Tibial artery (tissue), 4 donors: ENCODE measurements around the gene MYO7B.
A peak's percentile ranks its signal among the peaks of the same experiment; 100 is the strongest.

Source experiments
- DNase-seq, 2 donors: peaks; one replicate each; pipeline ENCODE4 v3.0.0-alpha.2; 2019
- H3K27ac ChIP-seq, 2 donors: fragments of 200-600 bp; sonication (generic) in 1 of 2; 1 replicate in 1 of 2; 2 replicates in 1 of 2; pipeline ENCODE4 v1.5.1; 2018 to 2019; ENCODE audit warnings: mild to moderate bottlenecking in 1 of 2
- H3K27me3 ChIP-seq, 2 donors: fragments of 200-600 bp; sonication (generic) in 1 of 2; one replicate each; pipeline versions ENCODE4 v1.5.1 to v1.6.0; 2016 to 2019
- H3K36me3 ChIP-seq, 3 donors: fragments of 200-600 bp; sonication (generic) in 2 of 3; one replicate each; pipeline ENCODE4 v1.5.1; 2016 to 2019; ENCODE audit warnings: mild to moderate bottlenecking in 2 of 3
- H3K4me1 ChIP-seq, 4 donors: fragments of 200-600 bp; sonication (generic) in 2 of 4; 1 replicate in 3 of 4; 2 replicates in 1 of 4; pipeline ENCODE4 v1.5.1; 2016 to 2019
- H3K4me3 ChIP-seq, 2 donors: fragments of 200-600 bp; sonication (generic) in 1 of 2; 1 replicate in 1 of 2; 2 replicates in 1 of 2; pipeline ENCODE4 v1.5.1; 2018 to 2019; ENCODE audit warnings: mild to moderate bottlenecking in 2 of 2
- H3K9me3 ChIP-seq, 3 donors: fragments of 200-600 bp; sonication (generic) in 1 of 3; one replicate each; pipeline ENCODE4 v1.5.1; 2016 to 2019
- CTCF ChIP-seq, 2 experiments: fragments of 200-600 bp in 1 of 2; fragments of 450-650 bp in 1 of 2; IDR thresholded peaks; one replicate each; pipeline ENCODE4 v1.5.1; 2017 to 2019; ENCODE audit warnings: antibody characterized with exemption in 2 of 2, mild to moderate bottlenecking in 1 of 2, moderate library complexity in 1 of 2
- intact Hi-C: fragments of 100-400 bp; cut with DNase I; formaldehyde crosslinking; loops from one replicate; pipeline ENCODE4 v1.15.0; 2023; ENCODE audit warnings: low total_unique reads

The MYO7B gene

DNA sequence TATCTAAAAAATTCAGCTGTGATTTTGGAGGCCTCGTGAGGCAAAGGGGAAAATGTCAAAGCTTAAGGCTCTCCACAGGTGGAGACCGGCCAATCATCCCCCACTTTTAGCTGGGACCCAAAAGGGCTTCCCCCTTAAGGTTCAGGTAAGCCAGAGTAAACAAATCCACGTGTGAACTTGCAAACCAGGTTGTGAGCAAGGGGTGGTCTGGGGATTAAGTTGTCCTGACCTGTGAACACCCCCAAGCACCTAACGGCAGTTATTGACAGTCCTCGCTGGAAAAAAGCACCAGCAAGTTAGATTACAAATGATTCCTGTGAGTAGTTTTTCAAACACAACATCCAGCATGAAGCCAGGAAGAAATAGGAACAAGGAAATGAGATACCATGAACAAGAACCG lies 42.9 kb downstream of the MYO7B start:
- H3K36me3 ChIP-seq: no peaks in the 10 kb centered on the region
- intact Hi-C loops: no loop called here
- no peak for TF ChIP-seq CTCF (IDR thresholded peaks at IDR 0.05)
- H3K4me1 ChIP-seq: peaks cover 0 to 18% (median 16%) of the 10 kb centered on the region in 4 donors
- no peaks in the 10 kb centered on the region for H3K27me3 ChIP-seq
- H3K27ac ChIP-seq: no peak overlapping the region
- no peak for DNase-seq
- no peak overlapping the region for H3K4me3 ChIP-seq
- H3K9me3 ChIP-seq: no peaks in the 10 kb centered on the region

GRCh38 chr2:127579231-127579630 lies 43.7 kb downstream of the MYO7B start:
- TF ChIP-seq CTCF (IDR thresholded peaks at IDR 0.05): no peak
- Histone ChIP-seq H3K4me1 (peaks cover 0 to 18% (median 16%) of the 10 kb centered on the region in 4 donors), H3K4me3 (no peak overlapping the region), H3K9me3 (no peaks in the 10 kb centered on the region), H3K27ac (no peak overlapping the region), H3K36me3 (no peaks in the 10 kb centered on the region), H3K27me3 (no peaks in the 10 kb centered on the region)
- DNase-seq: no peak
- intact Hi-C loops: no loop called here

- Histone ChIP-seq H3K4me3 (no peak overlapping the region), H3K4me1 (peaks cover 0 to 18% (median 16%) of the 10 kb centered on the region in 4 donors), H3K9me3 (no peaks in the 10 kb centered on the region), H3K27ac (no peak overlapping the region), H3K36me3 (no peaks in the 10 kb centered on the region), H3K27me3 (no peaks in the 10 kb centered on the region)
- intact Hi-C loops: loop anchor here (10.0 kb wide), 1 partner anchor 54 kb away; no protein-coding TSS in a partner anchor
- no peak for TF ChIP-seq CTCF (IDR thresholded peaks at IDR 0.05)
- peak in 1 of 2 donors; percentile 18 for DNase-seq
Measured at GRCh38 chr2:127580167-127581049, 44.9 kb downstream of the MYO7B start.

DNA sequence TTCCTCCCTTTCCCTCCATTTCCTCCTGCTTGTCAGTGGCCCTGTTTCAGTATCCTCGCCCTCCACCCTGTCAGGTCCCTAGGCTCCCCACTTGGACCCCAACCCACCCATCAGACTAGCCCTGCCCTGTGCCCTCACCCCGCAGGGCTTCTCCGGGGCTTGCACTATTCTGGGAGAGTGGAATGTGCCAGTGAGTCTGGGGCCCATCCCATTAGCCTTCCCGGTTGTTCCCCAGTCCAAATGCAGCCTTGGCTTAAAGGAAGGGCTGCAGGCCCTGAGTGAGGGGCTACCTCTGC lies 45.5 kb downstream of the MYO7B start:
- H3K4me3 ChIP-seq: no peak overlapping the region
- H3K9me3 ChIP-seq: no peaks in the 10 kb centered on the region
- DNase-seq: no peak
- no peak for TF ChIP-seq CTCF (IDR thresholded peaks at IDR 0.05)
- no peaks in the 10 kb centered on the region for H3K27me3 ChIP-seq
- no peaks in the 10 kb centered on the region for H3K36me3 ChIP-seq
- intact Hi-C loops: loop anchor here (10.0 kb wide), 1 partner anchor 54 kb away; no protein-coding TSS in a partner anchor
- H3K27ac ChIP-seq: no peak overlapping the region
- peaks cover 0 to 15% (median 12%) of the 10 kb centered on the region in 4 donors for H3K4me1 ChIP-seq

- Histone ChIP-seq H3K4me3 (no peak overlapping the region), H3K27me3 (no peaks in the 10 kb centered on the region), H3K4me1 (peaks cover 0 to 7% (median 4%) of the 10 kb centered on the region in 4 donors), H3K9me3 (no peaks in the 10 kb centered on the region), H3K27ac (no peak overlapping the region), H3K36me3 (no peaks in the 10 kb centered on the region)
- intact Hi-C loops: loop anchor here (10.0 kb wide), 1 partner anchor 53 kb away; no protein-coding TSS in a partner anchor
- no peak for TF ChIP-seq CTCF (IDR thresholded peaks at IDR 0.05)
- peak in 1 of 2 donors; percentile 9 for DNase-seq
Measured at GRCh38 chr2:127581516-127582490, 46.3 kb downstream of the MYO7B start.
